ENCODE results near the gene BCAM.
"Not testable (repeated sequence)": the region's sequence is repeated elsewhere in the genome, so short reads cannot be mapped to it uniquely, and the experiment has no call there.

BCAM gene

GRCh38 chr19:44817725-44818465, 9.0 kb downstream of the BCAM start:
- DNase-seq (ENCODE audit: low read depth): no peak

- no peak for DNase-seq (ENCODE audit: low read depth)
Observed at GRCh38 chr19:44818466-44819031, 9.6 kb downstream of the BCAM start.

GRCh38 chr19:44819246-44819832, 10.4 kb downstream of the BCAM start:
- no peak for DNase-seq (ENCODE audit: low read depth)

GRCh38 chr19:44820648-44821609, 12.0 kb downstream of the BCAM start:
- no peak for DNase-seq (ENCODE audit: low read depth)

GRCh38 chr19:44822177-44822576, 13.3 kb downstream of the BCAM start:
- no peak for DNase-seq (ENCODE audit: low read depth)

GRCh38 chr19:44822670-44823372, 13.9 kb downstream of the BCAM start:
- DNase-seq (ENCODE audit: low read depth): no peak

GRCh38 chr19:44823373-44823698, 14.4 kb downstream of the BCAM start:
- DNase-seq (ENCODE audit: low read depth): no peak

GRCh38 chr19:44824761-44825160, 15.9 kb downstream of the BCAM start:
- no peak for DNase-seq (ENCODE audit: low read depth)

- not testable (repeated sequence) for DNase-seq (ENCODE audit: low read depth)
Observed at GRCh38 chr19:44832875-44833274, 24.0 kb downstream of the BCAM start.

- DNase-seq (ENCODE audit: low read depth): not testable (repeated sequence)
Observed at GRCh38 chr19:44834399-44834798, 25.5 kb downstream of the BCAM start.

GRCh38 chr19:44839276-44839675, 30.4 kb downstream of the BCAM start:
- no peak for DNase-seq (ENCODE audit: low read depth)

- DNase-seq (ENCODE audit: low read depth): no peak
Observed at GRCh38 chr19:44840811-44841210, 31.9 kb downstream of the BCAM start.

- DNase-seq (ENCODE audit: low read depth): no peak
Observed at GRCh38 chr19:44841231-44841630, 32.3 kb downstream of the BCAM start.

GRCh38 chr19:44845286-44845611, 36.3 kb downstream of the BCAM start:
- no peak for DNase-seq (ENCODE audit: low read depth)

- peak; percentile 98 for DNase-seq (ENCODE audit: low read depth)
Observed at GRCh38 chr19:44845612-44846454, 36.9 kb downstream of the BCAM start, which contains the start of gene NECTIN2. Gene NECTIN2 (plus strand): TSS chr19:44846297. CDS start chr19:44846526, 229 bp downstream.

- peak; percentile 46 for DNase-seq (ENCODE audit: low read depth)
Observed at GRCh38 chr19:44846455-44847143, 37.7 kb downstream of the BCAM start.

- DNase-seq (ENCODE audit: low read depth): peak; percentile 69
Observed at GRCh38 chr19:44847144-44848035, 38.5 kb downstream of the BCAM start.

- peak; percentile 60 for DNase-seq (ENCODE audit: low read depth)
Observed at GRCh38 chr19:44848036-44848811, 39.3 kb downstream of the BCAM start.

Measured in ELR (cell line).